Fibroblast of the aortic adventitia (primary cell): ENCODE data around the gene STAC. TPM values are rescaled to one million over a fixed set of nuclear protein-coding genes. Genes with fewer than 3 reads are reported as not detected.
"Not testable (repeated sequence)": the region's sequence is repeated elsewhere in the genome, so short reads cannot be mapped to it uniquely, and the experiment has no call there.

Source experiments
- DNase-seq: peaks from one replicate; pipeline ENCODE4 v3.0.0-alpha.2; 2010; ENCODE audit warnings: low read depth
- H3K4me3 ChIP-seq: 2 replicates; pipeline ENCODE4 v1.5.1; 2011; ENCODE audit warnings: low read depth, mild to moderate bottlenecking, control low read depth, low read length, moderate library complexity
- total RNA-seq: library from RNA; depleted of rRNA; stranded (reverse); fragments of >200 nt; gene quantifications from 2 replicates; pipeline ENCODE4 v1.2.3, GENCODE V29; 2012; ENCODE audit warnings: low replicate concordance
- TF ChIP-seq, protein P1 (sequence below): IDR thresholded peaks from 2 replicates; pipeline ENCODE4 v1.5.1; 2011; ENCODE audit warnings: mild to moderate bottlenecking, low read length, control low read depth, inconsistent platforms; ENCODE audit not compliant: insufficient read depth

Gene STAC
- total RNA-seq, 1 donor, result 14.8 TPM

DNA sequence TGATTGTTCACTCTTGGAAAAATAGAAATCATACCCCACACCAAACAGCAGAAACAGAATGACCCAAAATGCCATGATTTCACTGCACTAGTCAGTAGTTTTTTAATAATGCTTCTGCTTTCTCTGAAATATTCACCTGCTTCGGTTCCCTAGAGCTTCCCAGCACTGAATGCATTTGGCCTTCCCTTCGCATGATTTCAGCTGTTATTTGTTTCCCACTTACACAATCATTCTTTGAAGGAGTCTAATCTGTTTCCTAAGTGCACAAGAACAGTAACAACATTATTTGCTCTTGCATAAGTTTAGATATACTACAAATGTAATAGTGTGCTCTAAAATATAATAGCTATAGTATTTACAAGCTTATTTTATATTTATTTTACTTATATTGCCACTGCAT, 178.7 kb downstream of the STAC start:
- no peak overlapping the region for H3K4me3 ChIP-seq
- no peak for DNase-seq
- TF ChIP-seq, protein P1, sequence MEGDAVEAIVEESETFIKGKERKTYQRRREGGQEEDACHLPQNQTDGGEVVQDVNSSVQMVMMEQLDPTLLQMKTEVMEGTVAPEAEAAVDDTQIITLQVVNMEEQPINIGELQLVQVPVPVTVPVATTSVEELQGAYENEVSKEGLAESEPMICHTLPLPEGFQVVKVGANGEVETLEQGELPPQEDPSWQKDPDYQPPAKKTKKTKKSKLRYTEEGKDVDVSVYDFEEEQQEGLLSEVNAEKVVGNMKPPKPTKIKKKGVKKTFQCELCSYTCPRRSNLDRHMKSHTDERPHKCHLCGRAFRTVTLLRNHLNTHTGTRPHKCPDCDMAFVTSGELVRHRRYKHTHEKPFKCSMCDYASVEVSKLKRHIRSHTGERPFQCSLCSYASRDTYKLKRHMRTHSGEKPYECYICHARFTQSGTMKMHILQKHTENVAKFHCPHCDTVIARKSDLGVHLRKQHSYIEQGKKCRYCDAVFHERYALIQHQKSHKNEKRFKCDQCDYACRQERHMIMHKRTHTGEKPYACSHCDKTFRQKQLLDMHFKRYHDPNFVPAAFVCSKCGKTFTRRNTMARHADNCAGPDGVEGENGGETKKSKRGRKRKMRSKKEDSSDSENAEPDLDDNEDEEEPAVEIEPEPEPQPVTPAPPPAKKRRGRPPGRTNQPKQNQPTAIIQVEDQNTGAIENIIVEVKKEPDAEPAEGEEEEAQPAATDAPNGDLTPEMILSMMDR, result no peak

DNA sequence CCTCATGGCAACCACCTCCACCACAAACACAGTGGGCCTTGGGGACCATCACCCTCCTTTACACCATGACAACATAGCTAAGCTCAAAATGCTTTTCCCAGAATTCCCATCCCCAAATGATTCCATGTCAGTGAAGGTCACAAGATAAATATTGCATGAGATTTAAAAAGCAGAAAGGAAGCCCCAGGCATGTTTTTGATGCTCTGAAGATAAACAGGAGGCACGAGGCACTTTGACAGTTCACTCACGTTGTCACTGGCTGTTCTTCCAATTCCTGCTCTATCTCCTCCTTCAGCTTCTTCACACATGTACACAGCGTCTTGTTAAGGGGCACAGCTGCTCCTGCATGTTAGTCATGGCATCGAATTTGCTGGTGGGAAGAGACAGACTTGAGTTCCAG, 180.4 kb downstream of the STAC start:
- no peak for DNase-seq
- TF ChIP-seq, protein P1, result no peak
- H3K4me3 ChIP-seq, result no peak overlapping the region

DNA sequence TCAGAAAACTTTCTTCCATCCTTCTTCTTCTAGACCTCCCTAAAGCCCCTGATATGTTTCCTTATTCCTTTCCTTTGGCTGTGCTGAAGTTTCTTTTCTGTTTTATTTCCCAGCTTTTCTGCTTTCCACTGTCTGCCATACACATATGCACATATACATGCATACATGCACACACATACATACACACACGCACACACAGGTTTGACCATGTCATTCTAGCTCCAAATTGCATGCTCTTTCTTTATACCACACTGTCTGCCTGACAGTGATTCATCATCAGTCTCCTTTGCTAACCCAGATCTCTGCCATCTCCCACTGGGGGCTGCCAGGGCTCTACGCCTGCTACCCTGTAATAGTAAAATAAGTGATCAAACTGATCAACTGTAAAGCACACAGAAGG, 181.3 kb downstream of the STAC start:
- TF ChIP-seq, protein P1, result no peak

DNA sequence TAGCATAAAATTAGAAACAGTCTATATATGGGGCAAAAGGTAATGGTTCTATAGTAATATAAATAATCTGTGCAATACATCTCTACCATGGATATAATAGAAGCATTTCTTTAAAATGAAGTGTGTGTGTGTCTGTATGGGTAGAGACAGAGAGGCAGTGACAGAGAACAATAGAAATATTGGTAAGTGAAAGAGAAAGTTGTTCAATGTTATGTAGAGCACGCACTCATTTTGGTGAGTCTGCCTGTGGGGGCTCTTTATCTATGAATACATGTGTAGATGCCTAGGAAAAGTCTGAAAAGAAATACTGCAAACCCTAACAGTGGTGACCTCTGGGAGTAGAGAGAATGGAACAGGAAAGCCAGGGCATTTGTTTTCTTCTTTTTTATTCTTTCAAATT, 182.6 kb downstream of the STAC start:
- TF ChIP-seq, protein P1, result no peak
- no peak overlapping the region for H3K4me3 ChIP-seq
- no peak for DNase-seq

More for the DNA sequence above, 181.3 kb downstream of the STAC start:
- no peak overlapping the region for H3K4me3 ChIP-seq
- no peak for DNase-seq

DNA sequence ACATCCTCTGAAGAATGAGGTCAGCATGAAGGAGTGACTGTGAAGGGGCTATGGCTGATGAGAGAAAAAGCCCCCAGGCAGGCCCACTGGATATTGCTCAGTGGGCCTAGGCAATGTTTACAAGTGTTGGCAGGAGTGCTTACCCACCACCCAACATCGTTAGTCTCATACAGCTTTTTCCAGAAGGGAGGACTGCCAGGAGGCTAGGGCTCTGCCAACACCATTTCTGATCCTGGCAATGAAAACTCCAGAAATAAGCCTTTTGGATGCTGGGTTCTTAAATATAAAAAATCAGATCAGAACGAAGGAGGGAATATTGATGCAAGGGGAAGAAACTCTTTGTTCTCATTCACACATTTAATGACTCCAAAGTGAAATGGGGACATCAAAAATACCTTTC, 194.9 kb downstream of the STAC start:
- TF ChIP-seq, protein P1, result no peak
- H3K4me3 ChIP-seq, result no peak overlapping the region
- no peak for DNase-seq

DNA sequence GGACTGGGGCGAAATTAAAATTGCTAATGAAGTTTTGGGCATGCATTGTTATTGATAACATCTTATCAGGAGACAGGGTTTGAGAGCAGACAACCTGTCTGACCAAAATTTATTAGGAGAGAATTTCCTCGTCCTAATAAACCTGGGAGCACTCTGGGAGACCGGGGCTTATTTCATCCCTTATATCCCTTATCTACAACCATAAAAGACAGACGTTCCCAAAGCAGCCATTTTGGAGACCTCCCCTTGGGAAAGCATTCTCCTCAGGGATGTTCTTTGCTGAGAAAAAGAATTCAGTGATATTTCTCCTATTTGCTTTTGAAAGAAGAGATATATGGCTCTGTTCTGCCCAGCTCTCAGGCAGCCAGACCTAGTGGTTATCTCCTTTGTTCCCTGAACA, 198.1 kb downstream of the STAC start:
- H3K4me3 ChIP-seq, DNase-seq: not testable (repeated sequence)

DNA sequence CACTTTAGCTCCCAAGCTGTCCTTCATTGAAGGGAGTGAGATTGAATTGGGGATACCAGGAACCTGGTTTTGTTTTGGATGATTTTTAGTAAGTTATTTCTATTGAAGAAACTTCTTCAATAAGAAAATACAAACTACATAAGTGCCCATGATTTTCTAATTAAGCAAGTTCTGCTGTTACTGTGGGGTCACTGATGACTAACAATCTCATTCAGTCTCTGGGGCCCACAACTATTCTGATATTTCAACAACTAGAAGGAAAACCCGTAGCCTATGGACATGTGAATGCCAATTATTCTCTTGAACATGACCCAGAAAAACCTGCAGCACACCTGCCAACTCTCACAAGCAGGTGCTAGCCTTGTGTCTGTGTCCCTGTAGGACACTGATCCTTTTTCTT, 199.4 kb downstream of the STAC start:
- TF ChIP-seq, protein P1, result no peak
- no peak overlapping the region for H3K4me3 ChIP-seq
- DNase-seq, result no peak
